IPS-15b (cell line): Measurements from ENCODE around the gene KCNJ6.

Experiments used
- H3K27me3 ChIP-seq: one replicate; pipeline ENCODE4 v1.6.1; 2013; ENCODE audit warnings: low read length; ENCODE audit not compliant: control insufficient read depth, insufficient read depth
- H3K36me3 ChIP-seq: one replicate; pipeline ENCODE4 v1.6.1; 2013; ENCODE audit warnings: low read length; ENCODE audit not compliant: control insufficient read depth, insufficient read depth
- H3K4me1 ChIP-seq: one replicate; pipeline ENCODE4 v1.6.1; 2013; ENCODE audit warnings: mild to moderate bottlenecking, low read length; ENCODE audit not compliant: control insufficient read depth, insufficient read depth
- H3K4me3 ChIP-seq: one replicate; pipeline ENCODE4 v1.5.1; 2013; ENCODE audit warnings: low read depth, low read length
- H3K9ac ChIP-seq: one replicate; pipeline ENCODE4 v1.6.1; 2013; ENCODE audit warnings: low read depth, mild to moderate bottlenecking, low read length
- H3K9me3 ChIP-seq: one replicate; pipeline ENCODE4 v1.6.1; 2013; ENCODE audit warnings: mild to moderate bottlenecking, low read length; ENCODE audit not compliant: control insufficient read depth, insufficient read depth

Gene KCNJ6, protein sequence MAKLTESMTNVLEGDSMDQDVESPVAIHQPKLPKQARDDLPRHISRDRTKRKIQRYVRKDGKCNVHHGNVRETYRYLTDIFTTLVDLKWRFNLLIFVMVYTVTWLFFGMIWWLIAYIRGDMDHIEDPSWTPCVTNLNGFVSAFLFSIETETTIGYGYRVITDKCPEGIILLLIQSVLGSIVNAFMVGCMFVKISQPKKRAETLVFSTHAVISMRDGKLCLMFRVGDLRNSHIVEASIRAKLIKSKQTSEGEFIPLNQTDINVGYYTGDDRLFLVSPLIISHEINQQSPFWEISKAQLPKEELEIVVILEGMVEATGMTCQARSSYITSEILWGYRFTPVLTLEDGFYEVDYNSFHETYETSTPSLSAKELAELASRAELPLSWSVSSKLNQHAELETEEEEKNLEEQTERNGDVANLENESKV

DNA sequence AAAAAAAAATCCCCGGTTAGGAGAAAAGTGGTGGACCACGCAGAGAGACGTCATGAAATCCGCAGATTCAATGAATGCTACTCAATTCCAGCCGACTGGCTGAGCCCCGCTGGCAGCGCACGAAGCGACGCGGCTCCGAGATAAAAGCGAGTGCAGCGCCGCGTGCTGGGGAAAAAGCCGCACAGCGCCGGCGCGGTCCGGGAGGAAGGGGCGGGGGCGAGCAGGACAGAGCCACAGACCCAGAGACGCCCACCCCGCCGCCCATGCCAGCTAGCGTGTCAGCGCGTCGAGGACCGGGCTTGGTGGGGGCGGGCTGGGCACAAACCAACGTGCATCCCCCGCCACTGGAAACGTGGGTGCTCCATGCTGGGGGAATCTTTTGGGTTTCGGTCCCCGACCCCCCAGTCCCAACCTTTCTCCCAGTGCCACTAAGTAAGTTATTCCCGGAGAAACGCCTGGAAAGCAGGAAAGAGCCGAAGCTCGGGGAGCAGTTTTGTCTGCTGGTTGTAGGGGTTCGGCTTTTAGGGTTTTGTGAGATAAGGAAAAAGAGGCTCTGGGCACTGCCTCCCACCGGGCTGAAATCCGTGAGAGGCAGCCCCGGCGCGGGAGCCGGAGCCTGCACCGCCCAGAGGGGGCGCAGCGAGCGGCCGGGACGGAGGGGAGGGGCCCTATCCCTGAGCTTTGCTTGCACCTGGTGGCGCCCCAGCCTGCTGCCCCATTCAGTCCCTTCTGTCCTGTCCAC, at the start of gene KCNJ6:
KCNJ6 (minus strand) TSS at position 148 of the 742 bp plus-strand sequence. CDS start 75,775 bp downstream, outside the sequence.
- no peaks in the 10 kb centered on the region for H3K36me3 ChIP-seq
- no peaks in the 10 kb centered on the region for H3K9me3 ChIP-seq
- H3K27me3 ChIP-seq: peaks cover 21% of the 10 kb centered on the region
- H3K9ac ChIP-seq: no peak within 1 kb of the TSS
- H3K4me1 ChIP-seq: peaks cover 5% of the 10 kb centered on the region
- H3K4me3 ChIP-seq: peak within 1 kb of the TSS; percentile 82

DNA sequence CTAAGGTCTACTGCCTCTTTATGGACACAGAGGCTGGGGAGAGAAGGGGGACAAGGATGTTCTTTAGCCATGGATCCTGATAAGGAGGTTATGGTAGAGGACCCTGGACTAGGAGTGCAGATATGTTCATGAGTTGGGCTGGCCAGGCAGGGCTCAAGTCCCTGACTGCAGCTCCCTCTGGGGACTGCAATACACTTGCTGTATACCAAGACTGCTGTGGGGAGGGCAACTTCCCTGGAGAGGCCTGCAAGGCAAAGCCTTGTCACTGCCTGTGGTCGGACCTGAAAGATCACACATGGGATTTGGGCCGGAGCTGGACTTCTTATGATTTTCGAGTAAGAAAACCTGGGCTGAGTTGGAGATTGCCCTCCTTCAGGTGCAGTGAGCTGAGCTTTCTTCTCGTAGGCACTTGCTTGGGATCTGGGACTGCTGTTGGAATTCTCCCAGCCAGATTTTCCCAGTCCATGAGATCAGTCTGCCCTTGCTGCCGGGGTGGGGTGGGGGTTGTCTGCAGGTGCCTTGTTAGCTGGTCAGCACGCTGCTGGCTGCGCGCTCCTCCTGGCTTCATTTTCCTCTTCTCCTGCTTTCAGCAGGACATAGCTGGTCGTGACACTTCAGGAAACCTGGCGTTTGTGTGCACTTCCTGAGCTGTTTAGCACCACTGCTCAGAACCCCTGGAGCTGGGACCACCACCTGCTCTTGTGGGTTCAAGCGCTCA, 49.0 kb upstream of the KCNJ6 start:
- Histone ChIP-seq H3K4me1 (no peaks in the 10 kb centered on the region), H3K9ac (no peak overlapping the region), H3K36me3 (no peaks in the 10 kb centered on the region), H3K4me3 (no peak overlapping the region), H3K9me3 (no peaks in the 10 kb centered on the region), H3K27me3 (no peaks in the 10 kb centered on the region)

DNA sequence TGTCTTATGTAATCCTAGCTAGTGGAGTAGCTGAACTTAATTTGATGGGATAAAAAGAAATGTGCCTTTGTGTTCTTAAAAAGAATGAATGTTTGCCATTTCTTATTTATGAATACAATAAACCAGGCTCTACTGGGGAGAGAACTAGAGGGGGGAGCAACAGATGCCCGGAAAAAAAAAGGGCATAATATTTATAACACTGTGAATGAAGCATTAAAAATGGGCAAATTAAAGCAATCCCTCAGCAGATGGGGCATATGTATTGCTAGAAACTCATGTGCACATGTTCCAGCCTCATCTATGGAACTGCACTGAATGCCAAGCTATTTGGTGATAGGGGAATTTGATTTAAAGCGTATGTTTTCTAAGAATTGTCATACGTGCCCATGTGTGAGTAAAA, 42.3 kb upstream of the KCNJ6 start:
- H3K27me3 ChIP-seq: no peaks in the 10 kb centered on the region

DNA sequence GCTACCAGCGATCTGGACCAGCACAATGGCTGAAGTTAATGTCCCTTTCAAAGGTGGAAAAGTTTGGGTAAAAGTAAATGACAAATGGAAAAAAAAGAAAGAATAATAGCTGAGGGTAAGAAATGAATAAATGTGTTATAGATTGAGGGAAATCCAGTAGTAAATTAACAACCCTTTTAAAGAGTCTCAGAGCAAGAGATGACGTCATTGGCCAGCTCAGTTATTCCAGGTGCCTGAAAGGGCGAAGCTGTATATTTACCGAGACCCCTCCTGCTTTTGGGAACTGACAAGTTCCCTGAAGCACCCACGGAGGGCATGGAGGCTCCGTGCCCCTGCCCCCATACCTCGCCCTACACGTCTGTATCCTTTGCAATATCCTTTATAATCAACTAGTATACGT, 40.5 kb upstream of the KCNJ6 start:
- Histone ChIP-seq H3K4me1 (no peaks in the 10 kb centered on the region), H3K36me3 (no peaks in the 10 kb centered on the region), H3K4me3 (no peak overlapping the region), H3K9me3 (no peaks in the 10 kb centered on the region), H3K9ac (no peak overlapping the region), H3K27me3 (no peaks in the 10 kb centered on the region)

More for the DNA sequence above, 42.3 kb upstream of the KCNJ6 start:
- Histone ChIP-seq H3K36me3 (no peaks in the 10 kb centered on the region), H3K4me3 (no peak overlapping the region), H3K9me3 (no peaks in the 10 kb centered on the region), H3K4me1 (no peaks in the 10 kb centered on the region), H3K9ac (no peak overlapping the region)

DNA sequence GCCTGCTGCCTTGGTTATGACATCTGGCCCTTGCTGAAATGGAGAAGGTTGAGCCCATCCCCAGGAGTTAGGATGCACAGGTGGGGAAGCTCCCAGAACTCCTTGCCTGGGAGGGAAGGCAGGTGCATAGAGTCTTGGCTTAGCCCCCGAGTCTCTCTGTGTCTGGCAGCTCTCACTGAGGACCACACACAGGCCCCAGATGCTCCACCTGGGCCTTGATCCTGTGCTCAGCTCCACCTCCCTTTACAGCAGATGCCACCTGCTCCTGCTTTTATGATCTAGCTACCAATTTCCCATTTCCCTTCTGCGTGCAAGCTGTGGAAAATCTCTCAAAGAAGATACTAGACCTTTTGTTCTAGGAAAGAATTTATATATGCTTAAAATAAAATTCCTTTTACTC, 28.8 kb upstream of the KCNJ6 start:
- H3K36me3 ChIP-seq: no peaks in the 10 kb centered on the region
- no peak overlapping the region for H3K9ac ChIP-seq
- H3K4me1 ChIP-seq: no peaks in the 10 kb centered on the region
- no peaks in the 10 kb centered on the region for H3K9me3 ChIP-seq
- no peaks in the 10 kb centered on the region for H3K27me3 ChIP-seq
- H3K4me3 ChIP-seq: no peak overlapping the region

DNA sequence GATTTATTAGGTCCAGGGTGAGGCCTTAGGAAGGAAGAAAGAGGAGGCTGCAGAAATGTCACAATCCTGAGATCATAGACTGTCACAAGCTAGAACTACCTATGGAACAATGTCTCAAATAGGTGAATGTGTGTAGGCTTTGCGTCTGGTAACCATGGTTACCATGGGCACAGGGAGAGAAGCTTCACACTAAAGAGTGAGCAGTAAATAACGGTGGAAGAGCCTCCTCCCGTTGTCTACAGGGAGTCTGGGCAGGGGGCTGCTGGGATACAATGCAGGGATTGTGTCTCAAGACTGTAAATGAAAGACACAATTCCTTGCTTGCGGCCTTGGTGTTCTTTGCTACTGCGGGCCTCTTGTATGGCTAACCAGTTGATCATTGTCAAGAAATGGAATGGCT, 28.2 kb upstream of the KCNJ6 start:
- H3K4me3 ChIP-seq: no peak overlapping the region
- H3K9me3 ChIP-seq: no peaks in the 10 kb centered on the region
- H3K4me1 ChIP-seq: no peaks in the 10 kb centered on the region
- no peaks in the 10 kb centered on the region for H3K36me3 ChIP-seq
- H3K27me3 ChIP-seq: no peaks in the 10 kb centered on the region
- no peak overlapping the region for H3K9ac ChIP-seq

DNA sequence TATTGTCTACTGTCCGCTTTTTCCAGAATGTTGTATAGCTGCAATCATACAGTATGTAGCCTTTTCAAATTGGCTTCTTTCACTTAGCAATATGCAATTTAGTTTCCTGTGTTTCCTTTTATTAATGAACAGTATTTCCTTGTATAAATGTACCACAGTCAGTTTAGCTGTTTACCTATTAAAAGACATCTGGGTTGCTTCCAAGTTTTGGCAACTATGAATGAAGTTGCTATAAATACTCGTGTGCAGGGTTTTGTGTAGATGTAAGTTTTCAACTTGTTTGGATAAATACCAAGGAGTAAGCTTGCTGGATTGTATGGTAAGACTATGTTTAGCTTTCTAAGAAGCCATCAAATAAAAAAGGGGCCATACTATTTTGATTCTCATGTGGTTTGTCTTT, 24.4 kb upstream of the KCNJ6 start:
- Histone ChIP-seq H3K4me3 (no peak overlapping the region), H3K27me3 (no peaks in the 10 kb centered on the region), H3K4me1 (no peaks in the 10 kb centered on the region), H3K9ac (no peak overlapping the region), H3K36me3 (no peaks in the 10 kb centered on the region), H3K9me3 (no peaks in the 10 kb centered on the region)

DNA sequence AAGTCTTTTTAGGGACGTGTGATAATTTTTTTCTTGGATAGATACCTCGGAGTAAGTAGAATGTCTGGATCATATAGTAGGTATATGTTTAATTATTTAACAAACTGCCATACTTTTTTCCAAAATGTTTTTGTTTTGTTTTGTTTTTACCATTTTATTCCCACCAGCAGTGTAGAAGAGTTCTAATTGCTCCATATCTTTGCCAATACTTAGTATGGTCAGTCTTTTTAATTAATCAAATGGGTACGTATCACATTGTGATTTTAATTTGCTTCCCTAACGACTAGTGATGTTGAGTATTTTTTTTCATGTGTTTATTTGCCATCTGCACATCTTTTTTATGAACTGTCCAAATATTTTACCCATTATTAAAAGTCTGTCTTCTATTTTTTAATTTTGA, 23.6 kb upstream of the KCNJ6 start:
- Histone ChIP-seq H3K9me3 (no peaks in the 10 kb centered on the region), H3K4me1 (no peaks in the 10 kb centered on the region), H3K4me3 (no peak overlapping the region), H3K9ac (no peak overlapping the region), H3K36me3 (no peaks in the 10 kb centered on the region), H3K27me3 (no peaks in the 10 kb centered on the region)

DNA sequence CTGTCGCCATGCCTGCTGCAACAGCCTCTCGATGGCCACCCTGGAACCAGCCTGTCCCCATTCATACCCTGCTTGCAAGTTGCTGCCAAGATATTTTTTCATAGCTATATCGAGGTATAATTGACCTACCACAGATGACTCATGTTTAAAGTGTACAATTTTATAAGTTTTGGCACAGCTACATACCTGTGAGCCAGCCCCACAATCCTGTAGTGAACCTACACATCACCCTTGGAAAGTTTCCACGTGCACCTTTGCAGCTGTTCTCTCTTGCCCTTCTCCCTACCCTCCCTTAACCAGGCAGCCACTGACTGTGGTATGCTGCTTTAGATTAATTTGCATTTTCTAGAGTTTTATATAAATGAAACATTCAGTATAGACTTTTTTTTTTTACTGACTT, 23.0 kb upstream of the KCNJ6 start:
- no peak overlapping the region for H3K4me3 ChIP-seq
- no peaks in the 10 kb centered on the region for H3K27me3 ChIP-seq
- no peaks in the 10 kb centered on the region for H3K4me1 ChIP-seq
- no peaks in the 10 kb centered on the region for H3K36me3 ChIP-seq
- H3K9ac ChIP-seq: no peak overlapping the region
- H3K9me3 ChIP-seq: no peaks in the 10 kb centered on the region

DNA sequence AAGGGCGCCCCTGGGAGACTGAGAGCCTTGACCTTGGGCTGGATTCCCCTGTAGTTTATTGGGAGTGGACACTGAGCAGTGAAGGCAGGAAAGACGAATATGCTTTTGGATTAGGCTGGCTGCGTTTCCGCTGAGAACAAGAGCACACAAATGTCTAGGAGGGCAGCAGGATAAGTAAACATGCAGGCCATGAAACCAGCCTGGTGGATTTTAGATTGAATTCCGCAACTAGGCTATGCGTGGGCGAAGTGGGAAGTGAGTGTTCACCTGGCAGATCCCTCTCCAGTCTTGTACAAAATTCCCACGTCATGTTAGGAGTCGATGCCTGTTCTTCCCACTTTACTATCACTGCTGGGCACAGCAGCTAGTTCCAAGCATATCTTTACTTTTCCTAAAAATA, 21.4 kb upstream of the KCNJ6 start:
- Histone ChIP-seq H3K4me1 (no peaks in the 10 kb centered on the region), H3K9me3 (no peaks in the 10 kb centered on the region), H3K27me3 (no peaks in the 10 kb centered on the region), H3K36me3 (no peaks in the 10 kb centered on the region), H3K4me3 (no peak overlapping the region), H3K9ac (no peak overlapping the region)

DNA sequence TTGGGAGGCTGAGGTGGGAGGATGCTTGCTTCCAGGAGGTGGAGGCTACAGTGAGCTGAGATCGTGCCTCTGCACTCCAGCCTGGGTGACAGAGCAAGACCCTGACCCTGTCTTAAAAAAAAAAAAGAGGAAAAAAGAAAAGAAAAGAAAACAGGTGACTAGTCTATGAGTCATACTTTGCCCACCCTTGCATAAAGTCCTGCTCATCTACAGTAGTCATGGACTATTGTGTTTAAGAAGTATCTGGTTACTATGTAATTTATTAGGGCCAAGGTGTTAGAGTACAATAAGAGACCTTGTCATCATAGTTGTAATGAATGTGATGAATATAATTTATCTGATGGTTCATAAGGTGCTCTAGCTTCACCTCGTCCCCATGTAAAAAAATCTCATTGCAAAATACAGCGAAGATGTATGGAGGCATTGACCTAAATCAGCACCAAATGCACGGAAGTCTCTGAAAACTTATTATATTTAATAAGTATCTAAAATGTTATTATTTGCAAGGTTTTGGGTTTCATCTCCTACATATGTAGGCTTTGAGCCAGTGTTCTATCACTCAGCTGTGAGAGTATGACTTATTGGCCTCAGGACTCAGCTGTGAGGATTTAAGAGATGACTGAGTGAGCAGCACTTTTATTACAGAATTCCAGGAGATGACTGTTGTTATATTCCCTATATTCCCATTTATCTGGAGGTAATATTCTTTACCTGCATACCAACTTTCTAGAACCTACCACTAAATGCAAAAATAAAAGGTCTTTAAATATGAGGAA, 19.9 kb upstream of the KCNJ6 start:
- Histone ChIP-seq H3K36me3 (no peaks in the 10 kb centered on the region), H3K27me3 (no peaks in the 10 kb centered on the region), H3K9ac (no peak overlapping the region), H3K9me3 (no peaks in the 10 kb centered on the region), H3K4me1 (no peaks in the 10 kb centered on the region), H3K4me3 (no peak overlapping the region)
